Panc1 (cell line): ENCODE data around the gene NBPF6. TPM values are rescaled to one million over a fixed set of nuclear protein-coding genes. Genes with fewer than 3 reads are reported as not detected.
"Not testable (repeated sequence)": the region's sequence is repeated elsewhere in the genome, so short reads cannot be mapped to it uniquely, and the experiment has no call there.

Experiments used
- ATAC-seq: fragments of 200-7000 bp; cut with Tn5 transposase; 2 replicates; pipeline ENCODE4 v1.9.1; 2020; ENCODE audit warnings: mild to moderate bottlenecking, moderate library complexity
- BruUV-seq: library from RNA; stranded (reverse); fragments of 400-500 nt; replicated peaks from 2 replicates; lab custom pipeline; 2021; lab: Mats Ljungman, UMichigan
- CTCF ChIA-PET: fragments of 300-600 bp; sonication (Branson Sonifier 250); formaldehyde crosslinking; loops from one replicate; lab custom pipeline; 2022; ENCODE audit warnings: antibody characterized with exemption; lab: Charles Lee
- POLR2A ChIA-PET: fragments of 300-600 bp; sonication (Branson Sonifier 250); formaldehyde crosslinking; loops from one replicate; lab custom pipeline; 2022; ENCODE audit warnings: antibody characterized with exemption; lab: Charles Lee
- DNase-seq: peaks from one replicate; pipeline ENCODE4 v3.0.0-alpha.2; 2010; ENCODE audit warnings: low read depth, low spot score
- H3K27ac ChIP-seq: 2 replicates; pipeline ENCODE4 v1.5.1; 2011; ENCODE audit warnings: mild to moderate bottlenecking, low read length, inconsistent platforms
- H3K27me3 ChIP-seq: fragments of 200-500 bp; sonication (Bioruptor generic); 2 replicates; pipeline ENCODE4 v1.6.0; 2014; ENCODE audit warnings: low read length, inconsistent platforms; ENCODE audit not compliant: control insufficient read depth, insufficient read depth
- H3K36me3 ChIP-seq: fragments of 200-500 bp; sonication (Bioruptor generic); 2 replicates; pipeline ENCODE4 v1.5.1; 2014; ENCODE audit warnings: inconsistent platforms, mild to moderate bottlenecking, low read length, moderate library complexity; ENCODE audit not compliant: control insufficient read depth, insufficient read depth
- H3K4me1 ChIP-seq: 2 replicates; pipeline ENCODE4 v1.5.1; 2011; ENCODE audit warnings: inconsistent platforms, mild to moderate bottlenecking, low read length, moderate library complexity; ENCODE audit not compliant: control insufficient read depth, insufficient read depth
- H3K4me3 ChIP-seq, 2 experiments: 2 replicates each; pipeline ENCODE4 v1.5.1; 2011 to 2012; ENCODE audit warnings: low read depth in 2 of 2, low read length in 2 of 2, mild to moderate bottlenecking in 2 of 2, inconsistent platforms in 1 of 2, moderate library complexity in 1 of 2
- H3K9me3 ChIP-seq: fragments of 200-500 bp; sonication (Bioruptor generic); 2 replicates; pipeline ENCODE4 v1.5.1; 2014; ENCODE audit warnings: low read depth, mild to moderate bottlenecking, inconsistent platforms, low read length, moderate library complexity; ENCODE audit not compliant: control insufficient read depth, insufficient read depth
- in situ Hi-C: cut with HindIII; loops from 2 replicates; pipeline ENCODE4 v1.10.0; 2016; ENCODE audit warnings: low sequenced_read_pairs, low pct_unique_long_range_greater_than_20kb
- intact Hi-C: fragments of 100-400 bp; cut with micrococcal nuclease; formaldehyde crosslinking; loops from one replicate; pipeline ENCODE4 v1.10.0; 2022; ENCODE audit not compliant: unreplicated experiment
- total RNA-seq: library from RNA; stranded (reverse); gene quantifications from one replicate; pipeline ENCODE4 v1.2.1, GENCODE V29; 2021; ENCODE audit not compliant: unreplicated experiment

Gene NBPF6
- total RNA-seq, 1 experiment from 2014 or later: not detected

GRCh38 chr1:108517301-108517897, 67.3 kb downstream of the NBPF6 start:
- H3K27ac ChIP-seq, H3K9me3 ChIP-seq, ATAC-seq, H3K4me3 ChIP-seq, intact Hi-C loops, H3K36me3 ChIP-seq, POLR2A ChIA-PET, DNase-seq, in situ Hi-C loops, H3K27me3 ChIP-seq, BruUV-seq, H3K4me1 ChIP-seq, CTCF ChIA-PET: not testable (repeated sequence)

Other genes with a start within 250 kb of the NBPF6 start
- 31.8 TPM for gene SLC25A24, start 250.0 kb upstream of the NBPF6 start, total RNA-seq
- gene NBPF4, start 206.3 kb upstream of the NBPF6 start, total RNA-seq: not detected
- gene EEIG2, start 109.8 kb downstream of the NBPF6 start, total RNA-seq: 5.4 TPM
- 23.0 TPM for gene HENMT1, start 210.8 kb downstream of the NBPF6 start, total RNA-seq
- 31.7 TPM for gene PRPF38B, start 242.0 kb downstream of the NBPF6 start, total RNA-seq